Measurements from ENCODE around the gene UGGT2. TPM values are rescaled to one million over a fixed set of nuclear protein-coding genes. Genes with fewer than 3 reads are reported as not detected.
"Not testable (repeated sequence)": the region's sequence is repeated elsewhere in the genome, so short reads cannot be mapped to it uniquely, and the experiment has no call there.

Gene UGGT2
- polyA plus RNA-seq, 1 donor: 55.4 TPM

GRCh38 chr13:95793018-95793555 is 260.1 kb downstream of the UGGT2 start:
- DNase-seq: no peak

DNA sequence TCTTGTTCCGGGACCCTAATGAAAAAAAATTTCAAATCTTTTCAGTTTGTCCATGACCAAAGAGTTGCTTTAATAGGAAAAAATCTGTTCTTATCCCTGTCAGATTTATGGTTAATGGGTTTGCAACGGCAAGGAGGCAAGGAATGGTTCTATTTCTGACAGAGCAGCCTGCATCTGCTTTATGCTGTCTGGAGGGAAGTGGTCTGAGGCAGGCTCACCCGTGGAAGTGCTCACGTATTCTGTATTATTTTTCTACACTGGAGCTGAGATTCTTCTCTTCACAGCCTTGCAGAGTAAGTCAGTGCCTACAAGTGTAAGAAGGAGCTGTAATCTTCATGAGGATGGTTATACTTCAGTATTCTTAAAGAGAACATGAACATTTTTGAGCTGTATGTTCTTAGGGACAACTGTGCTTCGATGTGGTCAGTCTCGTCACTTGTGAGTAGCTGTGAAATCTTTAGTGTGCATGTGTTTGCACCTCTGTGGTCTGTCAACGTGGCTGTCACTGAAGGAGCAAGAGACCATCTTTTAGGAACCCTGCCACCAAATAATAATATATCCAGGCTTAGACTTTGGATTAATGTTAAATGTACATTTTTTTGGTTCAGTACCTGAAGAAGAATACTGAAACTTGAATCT is 262.0 kb downstream of the UGGT2 start:
- DNase-seq: no peak

DNA sequence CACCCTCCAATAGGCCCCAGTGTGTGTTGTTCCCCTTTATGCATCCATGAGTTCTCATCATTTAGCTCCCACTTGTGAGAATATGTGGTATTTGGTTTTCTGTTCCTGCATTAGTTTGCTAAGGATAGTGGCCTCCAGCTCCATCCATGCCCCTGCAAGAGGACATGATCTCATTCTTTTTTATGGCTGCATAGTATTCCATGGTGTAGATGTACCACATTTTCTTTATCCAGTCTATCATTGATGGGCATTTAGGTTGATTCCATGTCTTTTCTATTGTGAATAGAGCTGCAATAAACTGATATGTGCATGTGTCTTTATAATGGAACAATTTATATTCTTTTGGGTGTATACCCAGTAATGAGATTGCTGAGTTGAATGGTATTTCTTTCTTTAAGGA is 263.9 kb downstream of the UGGT2 start:
- DNase-seq: not testable (repeated sequence)

GRCh38 chr13:95788100-95788463 is 265.1 kb downstream of the UGGT2 start:
- DNase-seq: no peak

GRCh38 chr13:95787356-95788099 is 265.7 kb downstream of the UGGT2 start:
- DNase-seq: no peak

GRCh38 chr13:95784900-95785290 is 268.3 kb downstream of the UGGT2 start:
- DNase-seq: no peak

DNA sequence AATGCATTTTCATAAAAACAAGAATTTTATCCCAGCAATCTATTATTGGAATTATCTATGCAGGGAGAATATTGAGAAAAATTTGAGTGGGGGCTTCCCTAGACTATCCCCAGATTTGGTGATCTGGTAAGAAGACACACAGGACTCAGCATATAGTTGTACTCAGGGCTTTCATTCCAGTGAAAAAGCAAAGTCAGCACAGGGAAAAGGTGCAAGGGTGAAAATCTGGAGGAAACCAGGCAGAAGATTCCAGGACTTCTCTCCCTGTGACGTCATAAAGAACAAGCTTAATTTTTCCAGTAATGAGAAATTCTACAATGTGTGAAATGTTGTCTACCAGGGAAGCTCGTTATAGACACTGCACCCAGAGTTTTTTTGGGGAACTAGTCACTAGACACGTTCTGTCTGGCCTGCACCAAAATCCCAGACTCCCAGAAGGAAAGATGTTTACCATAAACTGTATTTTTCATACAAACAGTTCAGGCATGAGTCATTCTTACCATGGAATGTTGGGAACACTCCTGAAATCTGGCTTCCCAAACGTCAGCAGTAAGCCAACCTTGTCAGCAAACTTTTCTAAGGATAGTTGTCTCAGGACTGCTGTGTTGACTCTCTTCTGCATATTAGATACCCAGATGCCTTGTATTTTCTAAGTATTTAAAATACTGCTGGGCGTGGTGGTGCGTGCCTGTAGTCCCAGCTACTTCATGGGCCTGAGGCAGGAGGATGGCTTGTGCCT is 268.9 kb downstream of the UGGT2 start:
- no peak for DNase-seq

DNA sequence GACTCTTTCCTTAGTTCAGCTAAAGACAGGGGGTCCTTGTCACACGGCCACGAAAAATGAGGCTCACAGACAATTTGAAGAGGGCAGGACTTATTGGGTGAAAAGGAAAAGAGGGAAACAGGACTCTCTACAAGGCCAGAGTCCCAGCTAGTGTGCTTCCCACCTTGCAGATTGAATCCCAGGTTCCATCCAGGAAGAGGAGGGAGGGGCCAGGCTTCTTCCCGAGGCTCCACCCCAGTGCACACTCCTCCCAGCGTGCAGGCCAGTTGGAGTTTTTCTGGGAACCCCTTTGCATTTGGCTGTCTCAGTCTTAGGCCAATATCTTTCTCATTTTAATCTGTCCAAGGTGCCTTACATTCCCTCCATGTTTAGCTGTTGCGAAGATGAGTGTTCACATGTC is 269.5 kb downstream of the UGGT2 start:
- no peak for DNase-seq

GRCh38 chr13:95781940-95782339 is 271.3 kb downstream of the UGGT2 start:
- not testable (repeated sequence) for DNase-seq

DNA sequence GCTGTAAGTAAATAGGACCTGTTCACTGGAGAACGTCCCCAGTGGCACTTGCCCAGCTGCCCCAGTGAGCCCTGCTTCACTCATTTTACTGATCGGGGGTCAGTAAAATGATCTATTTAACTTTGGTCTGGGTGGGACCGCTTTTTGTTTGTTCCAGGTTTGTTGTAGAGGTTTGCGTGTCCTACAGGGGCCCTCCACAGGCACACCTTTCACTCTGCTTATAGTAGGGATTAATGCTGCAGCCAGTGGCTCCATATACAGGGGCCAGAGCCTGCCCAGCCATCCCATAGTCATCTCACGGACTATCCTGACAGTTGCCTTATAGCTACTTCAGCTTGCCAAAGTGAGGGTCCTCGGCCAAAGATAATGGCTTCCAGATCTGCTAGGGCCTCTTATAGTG is 272.2 kb downstream of the UGGT2 start:
- DNase-seq: no peak

DNA sequence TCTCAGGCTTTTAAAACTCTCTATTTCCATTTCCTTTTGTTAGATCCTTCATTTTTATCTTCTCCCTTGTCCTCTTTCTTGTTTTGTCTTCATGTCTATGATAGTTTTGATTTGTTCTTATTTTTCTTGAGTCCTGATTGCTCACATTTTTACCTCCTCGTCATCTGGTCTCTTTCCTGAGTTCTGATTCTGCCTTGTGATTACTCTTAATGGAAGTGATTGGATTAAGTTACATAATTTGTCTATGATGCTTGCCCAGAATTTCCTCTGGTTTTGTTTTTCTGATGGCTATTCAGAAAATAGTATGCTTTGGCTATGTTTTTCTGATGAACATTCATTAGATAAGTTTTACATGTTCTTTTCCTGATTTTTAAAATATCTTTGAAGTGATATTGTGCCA is 273.7 kb downstream of the UGGT2 start:
- DNase-seq: no peak

DNA sequence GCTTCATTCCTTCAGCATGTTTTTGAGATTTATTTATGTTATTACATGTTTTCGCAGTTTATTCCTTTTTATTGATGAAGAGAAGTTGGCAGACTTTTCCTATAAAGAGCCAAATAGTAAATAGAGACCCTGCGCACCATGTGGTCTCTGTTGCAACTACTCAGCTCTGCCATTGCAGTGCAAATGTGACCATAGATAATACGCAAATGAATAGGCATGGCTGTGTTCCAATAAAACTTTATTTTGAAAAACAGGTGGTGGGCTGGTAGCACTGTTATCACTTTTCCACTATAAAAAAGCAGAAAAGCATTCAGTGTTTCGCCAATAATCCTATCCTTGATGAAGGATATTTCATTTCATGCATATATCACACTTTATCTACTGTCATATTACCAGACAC is 281.3 kb downstream of the UGGT2 start:
- no peak for DNase-seq

GRCh38 chr13:95763601-95764000 is 289.6 kb downstream of the UGGT2 start:
- peak; percentile 35 for DNase-seq

DNA sequence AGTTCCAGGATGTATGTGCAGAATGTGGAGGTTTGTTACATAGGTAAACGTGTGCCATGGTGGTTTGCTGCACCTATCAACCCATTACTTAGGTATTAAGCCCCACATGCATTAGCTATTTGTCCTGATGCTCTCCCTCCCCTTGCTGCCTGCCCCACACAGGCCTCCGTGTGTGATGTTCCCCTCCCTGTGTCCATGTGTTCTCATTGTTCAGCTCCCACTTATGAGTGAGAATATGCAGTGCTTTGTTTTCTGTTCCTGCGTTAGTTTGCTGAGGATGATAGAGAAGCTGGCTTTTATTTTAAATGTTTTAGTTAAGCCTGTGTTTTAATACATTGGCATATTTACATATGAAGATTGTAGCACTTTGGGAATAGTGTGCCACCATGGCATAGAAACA is 290.6 kb downstream of the UGGT2 start:
- not testable (repeated sequence) for DNase-seq

- DNase-seq: no peak
Measured at GRCh38 chr13:95756072-95756471, 297.1 kb downstream of the UGGT2 start.

GRCh38 chr13:95754069-95754468 is 299.1 kb downstream of the UGGT2 start:
- DNase-seq: no peak

- no peak for DNase-seq
Measured at GRCh38 chr13:95752677-95753076, 300.5 kb downstream of the UGGT2 start.

Other genes starting within 250 kb of the UGGT2 start
- 3.3 TPM for gene HS6ST3, start 36.7 kb upstream of the UGGT2 start, polyA plus RNA-seq (ENCODE audit: insufficient read length)